ENCODE measurements around the gene HSD17B2.

The HSD17B2 gene

DNA sequence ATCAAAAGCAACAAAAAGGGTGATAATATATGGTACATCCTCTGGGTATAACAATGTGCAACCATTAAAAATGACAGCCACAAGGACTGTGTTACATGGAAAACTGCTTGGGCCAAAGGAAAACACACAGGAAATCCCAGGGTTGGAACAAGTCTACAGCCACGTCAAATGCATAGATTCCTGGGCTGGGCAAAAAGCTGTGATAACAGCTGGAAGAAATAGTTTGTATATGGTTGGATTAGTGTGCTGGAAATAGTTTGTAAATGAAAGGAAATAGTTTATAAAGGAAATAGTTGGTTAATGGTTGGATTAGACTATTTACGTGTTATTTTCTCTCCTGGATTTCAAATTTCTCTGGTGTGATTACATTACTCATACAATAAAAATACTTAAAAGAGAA, 2.6 kb downstream of the HSD17B2 start:
- Histone ChIP-seq H3K36me3 (ENCODE audit: insufficient read depth, low read length) (no peaks in the 10 kb centered on the region), H4K20me1 (ENCODE audit: insufficient read depth, low read length) (no peaks in the 10 kb centered on the region), H3F3A (ENCODE audit: insufficient read depth, low read length) (no peaks in the 10 kb centered on the region), H3K79me2 (ENCODE audit: insufficient read depth, low read length) (no peaks in the 10 kb centered on the region), H3K9ac (ENCODE audit: low read length) (no peak overlapping the region), H3K9me3 (ENCODE audit: low read length) (no peaks in the 10 kb centered on the region), H3K27me3 (ENCODE audit: insufficient read depth, low read length) (no peaks in the 10 kb centered on the region), H3K4me3 (ENCODE audit: low read depth, low read length, poor library complexity, severe bottlenecking) (no peak overlapping the region), H3K4me2 (ENCODE audit: low read length) (no peak overlapping the region), H3K9me2 (ENCODE audit: low read depth, low read length) (no peaks in the 10 kb centered on the region), H3K27ac (ENCODE audit: low read depth, low read length, poor library complexity, severe bottlenecking) (no peak overlapping the region), H3K4me1 (ENCODE audit: insufficient read depth, low read length, severe bottlenecking) (no peaks in the 10 kb centered on the region), H2AFZ (ENCODE audit: low read length) (no peak overlapping the region)
- TF ChIP-seq, protein P1, sequence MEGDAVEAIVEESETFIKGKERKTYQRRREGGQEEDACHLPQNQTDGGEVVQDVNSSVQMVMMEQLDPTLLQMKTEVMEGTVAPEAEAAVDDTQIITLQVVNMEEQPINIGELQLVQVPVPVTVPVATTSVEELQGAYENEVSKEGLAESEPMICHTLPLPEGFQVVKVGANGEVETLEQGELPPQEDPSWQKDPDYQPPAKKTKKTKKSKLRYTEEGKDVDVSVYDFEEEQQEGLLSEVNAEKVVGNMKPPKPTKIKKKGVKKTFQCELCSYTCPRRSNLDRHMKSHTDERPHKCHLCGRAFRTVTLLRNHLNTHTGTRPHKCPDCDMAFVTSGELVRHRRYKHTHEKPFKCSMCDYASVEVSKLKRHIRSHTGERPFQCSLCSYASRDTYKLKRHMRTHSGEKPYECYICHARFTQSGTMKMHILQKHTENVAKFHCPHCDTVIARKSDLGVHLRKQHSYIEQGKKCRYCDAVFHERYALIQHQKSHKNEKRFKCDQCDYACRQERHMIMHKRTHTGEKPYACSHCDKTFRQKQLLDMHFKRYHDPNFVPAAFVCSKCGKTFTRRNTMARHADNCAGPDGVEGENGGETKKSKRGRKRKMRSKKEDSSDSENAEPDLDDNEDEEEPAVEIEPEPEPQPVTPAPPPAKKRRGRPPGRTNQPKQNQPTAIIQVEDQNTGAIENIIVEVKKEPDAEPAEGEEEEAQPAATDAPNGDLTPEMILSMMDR (IDR thresholded peaks at IDR 0.05; ENCODE audit: low read length): no peak
- no peak for TF ChIP-seq EZH2 (IDR thresholded peaks at IDR 0.05; ENCODE audit: borderline replicate concordance, low read length)

GRCh38 chr16:82040296-82040695, 5.2 kb downstream of the HSD17B2 start:
- no peak overlapping the region for H2AFZ ChIP-seq (ENCODE audit: low read length)
- H4K20me1 ChIP-seq (ENCODE audit: insufficient read depth, low read length): no peaks in the 10 kb centered on the region
- H3K36me3 ChIP-seq (ENCODE audit: insufficient read depth, low read length): no peaks in the 10 kb centered on the region
- H3K9ac ChIP-seq (ENCODE audit: low read length): no peak overlapping the region
- TF ChIP-seq EZH2 (IDR thresholded peaks at IDR 0.05; ENCODE audit: borderline replicate concordance, low read length): no peak
- TF ChIP-seq, protein P1 (IDR thresholded peaks at IDR 0.05; ENCODE audit: low read length): no peak
- H3K4me3 ChIP-seq (ENCODE audit: low read depth, low read length, poor library complexity, severe bottlenecking): no peak overlapping the region
- no peaks in the 10 kb centered on the region for H3K9me2 ChIP-seq (ENCODE audit: low read depth, low read length)
- no peak overlapping the region for H3K4me2 ChIP-seq (ENCODE audit: low read length)
- no peaks in the 10 kb centered on the region for H3K4me1 ChIP-seq (ENCODE audit: insufficient read depth, low read length, severe bottlenecking)
- no peaks in the 10 kb centered on the region for H3F3A ChIP-seq (ENCODE audit: insufficient read depth, low read length)
- H3K9me3 ChIP-seq (ENCODE audit: low read length): no peaks in the 10 kb centered on the region
- H3K79me2 ChIP-seq (ENCODE audit: insufficient read depth, low read length): no peaks in the 10 kb centered on the region
- no peak overlapping the region for H3K27ac ChIP-seq (ENCODE audit: low read depth, low read length, poor library complexity, severe bottlenecking)
- no peaks in the 10 kb centered on the region for H3K27me3 ChIP-seq (ENCODE audit: insufficient read depth, low read length)

- no peak for TF ChIP-seq EZH2 (IDR thresholded peaks at IDR 0.05; ENCODE audit: borderline replicate concordance, low read length)
- TF ChIP-seq, protein P1 (IDR thresholded peaks at IDR 0.05; ENCODE audit: low read length): no peak
- Histone ChIP-seq H4K20me1 (ENCODE audit: insufficient read depth, low read length) (no peaks in the 10 kb centered on the region), H3F3A (ENCODE audit: insufficient read depth, low read length) (no peaks in the 10 kb centered on the region), H3K4me2 (ENCODE audit: low read length) (no peak overlapping the region), H3K79me2 (ENCODE audit: insufficient read depth, low read length) (no peaks in the 10 kb centered on the region), H3K9me2 (ENCODE audit: low read depth, low read length) (no peaks in the 10 kb centered on the region), H3K36me3 (ENCODE audit: insufficient read depth, low read length) (no peaks in the 10 kb centered on the region), H2AFZ (ENCODE audit: low read length) (no peak overlapping the region), H3K9me3 (ENCODE audit: low read length) (no peaks in the 10 kb centered on the region), H3K4me1 (ENCODE audit: insufficient read depth, low read length, severe bottlenecking) (no peaks in the 10 kb centered on the region), H3K27me3 (ENCODE audit: insufficient read depth, low read length) (no peaks in the 10 kb centered on the region), H3K4me3 (ENCODE audit: low read depth, low read length, poor library complexity, severe bottlenecking) (no peak overlapping the region), H3K9ac (ENCODE audit: low read length) (no peak overlapping the region), H3K27ac (ENCODE audit: low read depth, low read length, poor library complexity, severe bottlenecking) (no peak overlapping the region)
Observed at GRCh38 chr16:82041542-82041941, 6.5 kb downstream of the HSD17B2 start.
